Measurements from ENCODE around the gene CYP19A1.

Gene CYP19A1

GRCh38 chr15:51325167-51325566 is 13.2 kb downstream of the CYP19A1 start:
- DNase-seq = no peak

- DNase-seq = no peak
These were observed 14.6 kb downstream of the CYP19A1 start for GRCh38 chr15:51323749-51324148.

- no peak for DNase-seq
These were observed 15.6 kb downstream of the CYP19A1 start for GRCh38 chr15:51322621-51323296.

- DNase-seq = no peak
These were observed 17.1 kb downstream of the CYP19A1 start for GRCh38 chr15:51321316-51321715.

GRCh38 chr15:51320843-51321242 is 17.6 kb downstream of the CYP19A1 start:
- DNase-seq = no peak

GRCh38 chr15:51319539-51319938 is 18.9 kb downstream of the CYP19A1 start:
- no peak for DNase-seq

GRCh38 chr15:51318382-51319150 is 19.8 kb downstream of the CYP19A1 start:
- DNase-seq = no peak

- no peak for DNase-seq
These were observed 21.8 kb downstream of the CYP19A1 start for GRCh38 chr15:51316636-51317035.

GRCh38 chr15:51315726-51316125 is 22.7 kb downstream of the CYP19A1 start:
- no peak for DNase-seq

GRCh38 chr15:51314391-51315337 is 23.7 kb downstream of the CYP19A1 start:
- no peak for DNase-seq

GRCh38 chr15:51313644-51314280 is 24.6 kb downstream of the CYP19A1 start:
- DNase-seq = no peak

GRCh38 chr15:51313074-51313393 is 25.4 kb downstream of the CYP19A1 start:
- DNase-seq = no peak

- DNase-seq = peak in 1 of 56 donors; percentile 31
These were observed 26.0 kb downstream of the CYP19A1 start for GRCh38 chr15:51312166-51313073.

GRCh38 chr15:51311510-51311909 is 26.9 kb downstream of the CYP19A1 start:
- DNase-seq = no peak

- DNase-seq = no peak
These were observed 28.3 kb downstream of the CYP19A1 start for GRCh38 chr15:51310064-51310463.

GRCh38 chr15:51307811-51308210 is 30.6 kb downstream of the CYP19A1 start:
- no peak for DNase-seq

- no peak for DNase-seq
These were observed 31.1 kb downstream of the CYP19A1 start for GRCh38 chr15:51307325-51307724.

GRCh38 chr15:51303462-51303980 is 34.9 kb downstream of the CYP19A1 start:
- no peak for DNase-seq

GRCh38 chr15:51302480-51302879 is 35.9 kb downstream of the CYP19A1 start:
- no peak for DNase-seq
